Activated CD8-positive, alpha-beta memory T cell treated with anti-CD3 and anti-CD28 coated beads, Interleukin-2, amount 50 U/mL, for 1 hour (primary cell): ENCODE measurements around the gene MGST1.

ENCODE experiments used
- DNase-seq: peaks from one replicate; pipeline ENCODE4 v3.0.0-alpha.2; 2020; ENCODE audit errors: extremely low read depth

Gene MGST1, protein sequence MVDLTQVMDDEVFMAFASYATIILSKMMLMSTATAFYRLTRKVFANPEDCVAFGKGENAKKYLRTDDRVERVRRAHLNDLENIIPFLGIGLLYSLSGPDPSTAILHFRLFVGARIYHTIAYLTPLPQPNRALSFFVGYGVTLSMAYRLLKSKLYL

DNA sequence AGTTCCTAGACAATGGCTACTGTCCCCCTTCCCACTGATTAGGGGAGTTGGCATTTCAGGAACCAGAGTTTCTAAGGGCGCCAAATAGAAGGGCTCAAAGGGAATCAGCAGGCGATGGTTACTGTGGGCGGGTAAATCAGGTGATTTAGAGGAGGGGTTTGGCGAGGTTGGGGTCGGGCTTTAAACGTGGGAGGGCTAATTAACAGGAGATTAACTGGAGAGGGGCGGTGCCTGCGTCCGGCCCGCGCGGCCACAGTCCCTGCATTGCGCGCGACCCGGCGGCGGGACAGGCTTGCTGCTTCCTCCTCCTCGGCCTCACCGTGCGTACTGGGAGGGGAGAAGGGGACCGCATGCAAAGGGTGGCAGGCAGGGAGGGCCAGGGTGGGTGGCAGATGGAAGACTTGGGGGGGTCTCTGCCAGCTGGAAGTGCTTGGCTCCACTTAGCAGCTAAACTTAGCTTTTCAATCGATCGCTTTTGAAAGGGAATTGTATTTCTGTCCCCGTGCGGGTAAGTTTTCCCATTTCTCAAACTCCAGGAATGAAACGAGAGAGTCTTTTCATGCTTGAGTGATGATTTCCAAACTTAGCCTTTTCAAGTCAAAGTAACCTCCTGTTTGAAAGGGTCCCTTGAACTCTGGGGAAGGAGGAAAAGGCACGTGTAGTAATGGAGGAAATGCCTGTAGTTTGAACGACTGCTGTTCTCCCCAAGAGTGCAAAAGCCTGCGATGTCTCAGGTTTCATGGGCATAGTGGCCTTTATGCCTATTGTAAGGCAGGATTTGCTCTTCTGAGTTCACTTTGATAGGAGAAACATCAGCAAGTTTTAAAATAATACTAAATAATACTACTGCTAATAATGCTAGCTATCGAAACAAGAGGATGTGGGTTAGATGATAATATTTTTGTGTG is at the start of gene MGST1:
TSS of gene MGST1 (plus strand) at position 255 of the 908 bp plus-strand sequence. CDS start 6,608 bp downstream, outside the sequence.
- no peak for DNase-seq

DNA sequence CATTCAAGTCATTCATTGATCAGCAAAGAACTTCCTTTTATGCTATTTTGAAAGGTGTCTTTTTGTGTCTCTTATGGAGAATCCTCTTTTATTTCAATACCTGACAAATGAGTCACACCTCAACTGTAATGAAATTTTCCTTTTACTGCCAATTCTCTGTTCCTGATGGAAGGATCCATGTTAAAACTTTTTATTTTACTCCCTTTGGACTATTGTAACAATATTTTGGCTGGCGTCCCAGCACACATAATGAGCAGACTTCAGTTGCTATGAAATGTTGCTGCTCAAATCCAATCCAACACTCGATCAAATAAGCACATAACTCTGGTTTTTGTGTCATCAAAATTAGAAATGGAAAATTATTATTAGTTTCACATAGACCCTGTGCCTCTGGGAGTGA is 48.0 kb upstream of the MGST1 start:
- DNase-seq = no peak

DNA sequence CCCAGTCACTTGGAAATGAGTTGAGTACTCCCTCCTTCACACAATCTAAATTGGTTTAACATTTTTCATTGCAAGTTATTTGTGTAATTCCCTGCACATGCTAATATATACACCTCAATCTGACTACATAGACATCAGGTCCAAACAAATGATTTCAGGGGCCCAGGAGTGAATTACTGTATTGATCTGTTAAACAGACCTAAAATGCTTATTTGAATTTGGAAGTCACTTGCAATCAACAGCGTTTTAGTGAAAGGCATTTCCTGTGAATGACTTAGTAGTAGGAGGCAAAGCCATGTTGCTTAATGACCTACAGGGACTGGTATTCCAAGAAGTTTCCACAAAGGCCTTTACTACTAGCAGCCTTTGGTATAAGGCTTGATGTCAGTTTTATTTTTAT is 47.3 kb upstream of the MGST1 start:
- DNase-seq = no peak

DNA sequence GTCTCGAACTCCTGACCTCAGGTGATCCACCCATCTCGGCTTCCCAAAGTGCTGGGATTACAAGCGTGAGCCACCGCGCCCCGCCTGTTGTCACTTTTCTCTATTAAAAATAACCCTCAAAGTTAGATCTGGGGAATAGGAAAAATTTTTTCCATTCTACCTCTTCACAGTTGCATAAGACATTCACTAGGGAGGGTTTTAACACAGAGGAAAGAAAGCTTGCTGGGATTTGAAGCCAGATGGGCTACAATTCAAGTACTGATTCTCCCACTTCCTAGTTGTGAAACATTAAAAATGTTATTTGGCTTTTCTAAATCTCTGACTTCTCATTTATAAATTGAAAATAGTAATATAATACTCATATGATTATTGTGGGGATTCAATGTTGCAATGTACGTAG is 46.7 kb upstream of the MGST1 start:
- no peak for DNase-seq

DNA sequence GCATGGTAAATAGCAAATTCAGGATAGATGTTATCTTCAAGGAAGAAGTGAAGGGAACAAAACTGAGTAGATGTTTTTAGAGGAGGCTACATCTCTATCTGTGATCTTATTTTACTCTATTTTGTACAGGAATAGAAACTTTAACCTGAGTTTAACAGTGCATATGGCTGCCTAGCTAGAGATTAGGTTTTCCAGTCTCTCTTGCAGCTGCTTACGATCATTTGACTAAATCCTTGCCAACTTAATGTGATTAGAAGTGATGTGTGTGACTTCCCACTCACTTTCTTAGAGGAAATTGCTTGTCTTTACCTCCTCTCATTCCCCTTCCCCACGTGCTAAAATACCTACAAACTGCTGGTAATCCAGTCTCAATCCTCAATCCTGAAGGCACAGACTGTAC is 43.5 kb upstream of the MGST1 start:
- no peak for DNase-seq

DNA sequence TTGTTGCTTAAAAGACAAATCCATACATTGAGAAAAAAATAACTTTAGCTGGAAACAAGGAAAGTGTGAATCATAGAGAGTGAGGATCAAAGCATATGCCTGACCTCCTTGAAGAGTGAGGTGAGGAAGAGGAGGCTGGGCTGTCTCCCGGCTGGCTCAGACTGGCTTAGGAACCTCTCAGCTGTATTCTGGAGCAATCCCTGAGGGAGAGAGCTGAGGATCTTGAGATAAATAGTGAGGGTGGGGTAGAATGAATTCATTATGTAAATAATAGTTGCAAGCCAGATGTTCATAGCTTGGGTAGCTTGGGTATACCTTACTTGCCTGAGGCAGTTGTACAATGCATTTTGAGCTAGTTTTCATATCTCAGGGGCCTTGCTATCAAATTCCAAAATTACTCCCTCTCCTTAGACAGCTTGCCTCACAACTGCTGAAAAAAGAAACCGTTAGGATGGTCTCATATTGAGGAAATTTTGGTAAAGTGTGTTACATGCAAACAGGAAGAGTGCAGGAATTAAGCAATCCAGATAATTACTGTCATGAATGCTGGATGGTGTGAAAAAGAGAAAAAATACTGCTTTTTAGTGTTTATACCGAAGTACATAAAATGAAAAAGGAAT is 39.5 kb upstream of the MGST1 start:
- no peak for DNase-seq

DNA sequence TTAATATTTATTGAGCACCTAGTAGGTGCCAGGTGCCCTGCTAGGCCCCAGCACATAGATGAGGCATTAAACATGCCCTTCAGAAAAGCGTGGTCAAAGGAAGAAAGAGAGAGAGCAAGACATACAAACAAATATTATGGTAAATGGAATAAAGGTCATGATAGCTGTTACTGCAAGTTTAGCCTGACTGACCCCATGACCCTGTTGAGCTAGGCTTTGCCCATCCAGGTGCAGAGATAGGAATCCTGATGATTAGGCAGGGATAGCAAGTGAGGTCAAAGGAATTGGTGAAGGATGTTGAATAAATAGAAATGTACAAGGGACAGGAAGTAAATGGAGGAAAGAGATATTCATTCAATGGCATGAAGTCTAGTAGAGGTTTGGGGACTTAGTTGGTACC is 36.5 kb upstream of the MGST1 start:
- DNase-seq = no peak

DNA sequence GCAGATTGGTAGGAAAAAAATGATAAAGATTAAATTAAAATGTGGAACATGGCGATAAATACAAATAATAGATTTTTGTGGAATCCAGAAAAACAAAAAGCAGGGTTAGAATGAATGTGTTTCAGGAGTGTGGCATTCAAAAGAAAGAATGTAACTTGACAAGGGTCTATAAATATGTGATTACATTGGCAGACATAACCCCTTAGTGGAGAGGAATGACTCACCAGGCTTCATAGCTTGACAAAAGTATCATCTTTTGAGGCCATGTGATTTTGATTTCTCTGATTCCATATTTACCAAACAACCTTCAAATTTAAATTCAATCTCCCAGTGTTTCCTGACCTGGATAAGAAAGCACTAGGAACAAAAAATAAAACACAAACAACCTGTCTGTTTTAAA is 24.4 kb upstream of the MGST1 start:
- no peak for DNase-seq

DNA sequence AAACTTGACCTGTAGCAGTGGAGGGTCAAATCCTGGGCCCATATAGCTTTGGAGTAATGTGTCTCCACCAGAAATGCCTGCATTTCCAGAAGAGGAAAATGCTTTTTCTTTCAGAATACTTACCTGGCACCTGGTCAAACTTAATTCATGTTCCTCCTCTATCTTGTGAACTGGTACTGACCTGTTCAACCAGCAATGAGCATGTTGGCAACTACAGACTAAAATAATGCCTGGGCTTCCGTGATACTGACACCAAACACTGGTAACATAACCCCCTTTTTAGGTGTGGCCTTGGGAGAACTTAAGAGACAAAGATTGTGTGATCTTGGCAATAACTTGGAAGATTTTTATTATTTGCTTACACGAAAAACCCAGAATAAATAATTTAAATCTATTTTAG is 23.8 kb upstream of the MGST1 start:
- no peak for DNase-seq

DNA sequence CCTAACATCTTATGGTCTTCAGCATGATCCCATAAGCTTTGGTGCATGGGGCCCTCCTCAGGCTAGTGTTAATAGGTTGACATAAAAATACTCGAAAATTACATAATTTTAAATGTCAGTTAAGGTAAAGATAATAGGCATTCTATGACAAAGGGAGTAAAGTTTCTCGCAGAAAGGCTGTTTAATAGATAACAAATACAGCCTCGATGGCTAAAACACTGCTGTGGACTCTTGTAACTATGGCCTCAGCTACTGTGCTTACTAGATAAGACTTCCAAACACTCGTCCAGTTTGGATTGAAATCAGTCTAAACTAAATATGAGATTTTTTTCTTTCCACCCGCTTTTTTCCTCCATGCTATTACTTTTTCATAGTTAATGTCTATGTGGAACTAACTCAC is 23.2 kb upstream of the MGST1 start:
- no peak for DNase-seq

DNA sequence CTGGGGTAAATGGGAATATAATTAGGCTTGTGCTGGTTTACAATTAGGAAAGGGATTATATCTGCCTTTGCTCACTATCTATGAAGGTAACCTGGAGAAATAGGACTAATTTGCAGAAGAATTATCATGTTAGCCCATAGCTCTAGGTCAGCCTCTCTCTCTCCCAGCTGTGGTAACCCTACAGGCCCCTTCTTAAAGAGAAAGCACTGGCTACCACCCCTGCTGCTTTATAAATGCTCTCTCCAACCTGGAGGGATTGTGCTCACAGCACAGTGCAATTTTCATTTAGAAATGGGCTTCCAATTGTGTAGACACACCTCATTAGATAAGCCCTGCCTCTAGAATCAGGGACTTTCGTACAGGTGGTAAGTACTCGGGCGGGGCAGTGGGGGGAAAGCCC is 22.7 kb upstream of the MGST1 start:
- no peak for DNase-seq

DNA sequence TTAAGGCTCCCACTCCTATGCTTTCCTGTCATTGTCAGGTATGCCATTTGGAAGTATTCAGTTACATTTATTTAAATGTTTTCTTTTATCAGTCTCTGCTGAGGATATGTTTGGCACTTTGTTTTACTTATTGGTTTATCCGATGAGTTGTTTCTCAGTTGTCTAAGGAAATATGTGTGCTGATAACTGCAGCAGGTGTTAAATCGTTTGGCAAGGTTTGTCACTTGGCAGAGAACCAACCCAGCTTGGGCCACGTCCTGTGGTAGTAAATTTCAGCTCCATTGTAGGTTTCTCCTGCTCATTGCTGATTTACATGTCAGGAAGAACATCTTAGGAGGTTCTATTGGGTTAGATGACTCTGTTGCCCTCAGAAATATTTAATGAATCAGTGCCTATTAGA is 22.0 kb upstream of the MGST1 start:
- no peak for DNase-seq

DNA sequence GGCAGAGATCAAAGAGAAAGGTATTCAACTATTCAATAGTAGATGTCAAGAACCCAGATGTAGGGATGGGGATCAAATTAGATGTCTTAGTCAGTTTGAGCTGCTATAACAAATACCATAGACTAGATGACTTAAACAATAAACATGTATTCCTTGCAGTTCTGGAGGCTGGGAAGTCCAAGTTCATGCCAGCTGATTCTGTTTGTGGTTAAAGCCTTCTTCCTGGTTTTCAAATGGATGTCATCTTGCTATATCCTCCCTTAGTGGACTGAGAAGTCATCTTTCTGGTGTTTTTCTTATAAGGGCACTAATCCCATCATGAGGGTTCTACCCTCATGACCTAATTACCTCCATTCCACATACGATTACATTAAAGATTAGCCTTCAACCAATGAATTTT is 19.5 kb upstream of the MGST1 start:
- no peak for DNase-seq

DNA sequence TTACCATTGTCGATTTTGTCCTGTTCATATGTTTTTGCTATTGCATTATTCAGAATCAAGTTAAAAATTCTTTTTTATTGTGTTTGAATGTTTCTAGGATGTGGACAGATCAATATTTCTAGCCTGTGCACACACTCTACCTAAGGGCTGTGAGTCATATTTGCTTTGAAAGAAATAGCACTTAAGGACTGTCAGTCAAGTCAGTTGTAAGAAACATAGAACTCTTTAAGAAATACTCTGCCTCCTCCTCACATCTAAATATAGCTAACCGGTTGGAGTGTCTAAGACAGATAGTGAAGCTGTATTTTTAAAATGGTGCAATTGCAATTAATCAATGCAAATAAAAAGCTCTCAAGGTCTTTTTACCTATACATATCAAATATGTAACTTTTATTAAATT is 17.9 kb upstream of the MGST1 start:
- DNase-seq = no peak

DNA sequence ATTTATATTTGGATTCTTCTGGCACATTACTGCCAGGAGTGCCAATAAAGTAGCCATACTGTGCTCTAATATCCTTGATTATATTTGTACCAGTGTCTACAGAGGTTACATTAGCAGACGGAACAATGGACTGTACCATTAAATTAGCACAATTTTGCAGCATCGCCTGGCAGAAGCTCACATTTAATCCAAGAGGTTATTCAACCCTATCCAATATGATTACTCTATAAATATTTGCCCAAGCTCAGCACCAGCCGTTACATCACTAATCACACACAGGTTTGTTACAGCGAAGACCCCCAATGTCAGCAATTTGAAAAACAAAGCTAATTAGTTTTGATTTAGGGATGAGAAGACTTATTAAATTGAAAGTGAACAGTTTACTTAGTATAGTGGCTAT is 16.9 kb upstream of the MGST1 start:
- no peak for DNase-seq

DNA sequence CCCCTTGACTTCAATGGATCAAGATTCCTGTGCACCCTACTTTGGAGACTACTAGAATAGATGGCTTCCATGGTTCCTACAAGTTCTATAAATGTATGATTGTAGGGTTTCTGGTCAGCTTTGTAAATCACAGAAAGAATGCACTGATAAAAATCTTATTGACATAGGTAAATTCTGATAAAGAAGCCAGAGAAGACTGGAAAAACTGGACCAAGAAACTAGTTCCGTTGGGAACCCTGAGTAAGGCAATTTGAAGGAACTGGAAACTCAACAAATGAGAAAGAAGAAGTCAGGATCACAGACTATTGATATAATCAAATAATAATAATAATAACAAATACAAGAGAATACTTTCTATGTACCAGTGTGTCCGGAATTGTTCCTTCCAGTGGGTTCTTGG is 15.4 kb upstream of the MGST1 start:
- no peak for DNase-seq

DNA sequence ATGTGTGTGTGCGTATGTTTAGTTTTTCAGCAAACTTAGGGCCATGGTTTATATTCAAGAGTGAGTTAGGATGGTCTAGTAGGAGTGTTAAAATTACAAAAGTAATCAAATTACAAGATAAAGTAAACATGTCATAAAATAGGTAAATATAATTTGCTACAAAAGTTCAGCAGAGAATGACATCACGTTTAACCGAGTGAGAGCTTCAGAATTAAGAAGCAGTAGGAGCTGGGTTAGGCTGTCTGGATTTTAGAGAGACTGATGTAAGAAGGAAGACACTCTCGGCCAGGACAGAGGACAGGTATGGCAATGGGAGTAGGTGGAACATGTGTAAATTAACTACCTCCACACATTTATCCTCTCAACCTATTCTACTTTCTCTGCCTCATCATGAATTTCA is 11.6 kb upstream of the MGST1 start:
- DNase-seq = no peak

DNA sequence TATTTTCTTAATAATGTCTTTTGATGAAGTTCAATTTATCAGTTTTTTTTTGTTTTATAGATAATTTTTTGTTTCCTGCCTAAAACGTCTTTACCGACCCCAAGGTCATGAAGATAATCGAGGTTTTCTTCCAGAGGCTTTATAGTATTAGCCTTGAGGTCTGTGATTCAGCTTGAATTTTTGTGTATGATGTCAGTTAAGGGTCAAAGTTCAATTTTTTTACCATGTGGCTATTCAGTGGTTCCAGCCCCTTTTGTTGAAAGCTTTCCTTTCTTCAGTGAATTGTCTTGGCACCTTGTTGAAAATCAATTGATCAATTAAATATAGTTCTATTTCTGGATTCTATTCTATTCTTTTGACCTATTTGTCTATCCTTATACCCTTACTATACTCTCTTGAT is 3.2 kb upstream of the MGST1 start:
- no peak for DNase-seq

DNA sequence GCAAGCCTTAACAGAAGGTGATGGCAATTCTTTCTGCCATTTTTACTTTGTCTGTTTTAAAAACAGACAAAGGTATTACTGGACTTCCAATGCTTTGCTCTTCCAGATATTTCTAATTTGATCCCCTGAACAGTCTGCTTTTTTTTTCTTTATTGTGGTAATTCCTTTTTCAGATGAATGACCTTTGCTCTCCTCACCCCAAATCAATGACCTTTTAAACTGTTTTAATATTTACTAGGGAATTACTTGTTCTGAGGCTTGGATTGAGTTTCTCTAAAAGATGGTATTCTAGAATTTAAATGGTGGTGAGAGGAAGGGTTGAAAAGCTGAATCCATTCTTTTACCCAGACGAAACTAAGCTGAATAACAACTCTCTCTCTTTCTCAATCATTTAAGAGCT is 2.3 kb upstream of the MGST1 start:
- DNase-seq = no peak

DNA sequence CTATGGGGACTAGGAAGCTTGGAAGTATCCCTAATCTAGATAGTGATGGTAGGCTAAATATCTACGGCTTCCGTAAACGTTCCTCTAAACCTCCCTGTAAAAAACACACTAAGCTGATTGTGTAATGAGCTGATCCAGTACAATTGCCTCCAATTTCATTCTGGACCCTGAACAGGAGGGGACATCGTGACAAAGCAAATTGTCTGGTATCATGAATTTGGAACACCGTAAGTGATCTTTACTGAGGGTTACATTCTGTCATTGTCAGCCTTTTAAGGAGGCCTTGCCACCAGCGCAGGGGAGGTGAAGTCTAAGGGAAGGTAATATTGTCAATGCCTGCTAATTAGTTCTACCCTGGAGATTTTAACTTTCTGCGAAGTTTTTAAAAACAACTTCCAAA is 487 bp upstream of the MGST1 start:
- DNase-seq = no peak

DNA sequence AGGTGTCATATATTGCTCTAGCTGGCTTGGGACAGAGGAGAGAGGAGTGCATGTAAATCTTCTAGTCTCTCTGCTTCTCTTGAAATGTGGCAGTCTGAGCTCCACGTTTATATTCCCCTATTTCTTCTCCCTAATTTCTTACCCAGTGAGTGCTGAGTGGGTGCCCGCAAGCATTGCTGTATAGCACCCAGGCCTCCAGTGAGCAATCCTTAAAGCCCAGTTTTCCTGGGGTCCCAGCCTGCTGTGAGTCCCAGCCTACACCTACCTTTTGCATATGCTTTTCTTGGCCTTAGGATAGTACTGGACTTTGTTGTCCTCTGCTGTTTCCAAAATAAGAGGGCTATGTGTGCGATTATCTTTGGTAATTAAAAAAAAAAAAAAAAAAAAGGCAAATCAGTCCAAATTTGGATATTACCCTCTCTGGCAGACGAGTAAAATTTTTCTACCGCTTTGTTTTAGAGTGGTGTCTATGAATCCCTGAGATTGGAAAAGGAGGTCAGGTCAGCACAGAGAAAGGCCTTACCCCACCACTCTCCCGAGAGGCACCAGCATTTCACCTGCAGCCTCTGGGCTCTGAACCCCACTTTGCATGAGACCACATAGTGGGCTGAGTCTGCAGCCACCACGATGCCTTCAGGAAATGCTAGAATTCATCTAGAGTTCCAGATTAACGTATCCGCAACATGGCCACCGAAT is 1.1 kb downstream of the MGST1 start:
- DNase-seq = no peak

DNA sequence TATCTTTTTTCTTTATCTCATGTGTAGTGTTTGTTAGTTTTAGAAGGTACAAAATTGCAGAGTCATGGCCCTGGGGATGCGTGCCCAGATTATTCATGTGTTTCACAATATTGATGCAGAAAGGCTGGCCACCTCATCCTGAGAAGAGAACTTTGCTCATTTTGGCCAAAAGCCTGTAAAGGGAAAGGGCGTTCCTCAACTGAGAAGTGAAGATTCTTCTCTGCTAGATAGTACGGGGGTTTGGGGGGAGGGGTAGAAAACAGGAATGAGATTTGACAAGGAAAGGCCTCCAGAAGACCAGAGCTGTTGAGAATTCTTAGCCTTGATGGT is 1.7 kb downstream of the MGST1 start:
- DNase-seq = no peak

DNA sequence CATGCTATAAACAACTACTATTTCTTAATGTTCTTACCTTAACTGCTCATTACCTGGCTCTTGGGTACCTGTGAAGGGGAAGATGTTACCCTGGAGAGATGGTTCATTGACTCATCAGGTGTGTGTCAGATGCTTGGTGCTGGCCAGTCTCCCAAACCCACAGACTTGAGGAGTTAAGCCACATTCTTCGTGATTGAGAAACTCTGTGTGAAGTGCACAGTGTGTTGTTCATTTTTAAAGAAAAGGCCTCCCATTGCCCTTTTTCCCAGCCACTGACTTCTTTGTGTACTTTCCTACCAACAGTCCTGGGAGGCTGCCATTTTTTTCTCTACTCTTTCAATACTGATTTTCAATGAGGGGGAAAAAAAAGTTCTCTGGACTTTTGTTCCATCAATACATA is 3.2 kb downstream of the MGST1 start:
- no peak for DNase-seq
